T-helper 2 cell (primary cell): ENCODE measurements around the gene DOCK1.
"Not testable (repeated sequence)": the region's sequence is repeated elsewhere in the genome, so short reads cannot be mapped to it uniquely, and the experiment has no call there.

Experiments
- DNase-seq, 5 experiments: peaks; one replicate each; pipeline versions ENCODE4 v3.0.0 to v3.0.0-alpha.2; 2012 to 2022
- total RNA-seq, 2 donors: gene quantifications; one replicate each; lab custom pipeline; 2026; lab: John Stamatoyannopoulos, UW

The DOCK1 gene
- total RNA-seq, result 0 to 2.6 reads per million in 2 donors

GRCh38 chr10:126904818-126905701 is at the start of gene DOCK1:
Gene DOCK1, plus strand, starts transcription at chr10:126905428. Its CDS starts 90 bp downstream, at chr10:126905518.
- peak in 1 of 5 experiments; percentile 19 for DNase-seq

- DNase-seq, result no peak
Observed at GRCh38 chr10:126857178-126857806, 47.9 kb upstream of the DOCK1 start.

- no peak for DNase-seq
Observed at GRCh38 chr10:126867567-126868365, 37.5 kb upstream of the DOCK1 start.

GRCh38 chr10:126868371-126868770 is 36.9 kb upstream of the DOCK1 start:
- no peak for DNase-seq

GRCh38 chr10:126872135-126872534 is 33.1 kb upstream of the DOCK1 start:
- no peak for DNase-seq

GRCh38 chr10:126872768-126873167 is 32.5 kb upstream of the DOCK1 start:
- no peak for DNase-seq

- no peak for DNase-seq
Observed at GRCh38 chr10:126876456-126876855, 28.8 kb upstream of the DOCK1 start.

GRCh38 chr10:126877390-126877789 is 27.8 kb upstream of the DOCK1 start:
- DNase-seq, result no peak

- DNase-seq, result no peak
Observed at GRCh38 chr10:126878594-126878993, 26.6 kb upstream of the DOCK1 start.

GRCh38 chr10:126880926-126881325 is 24.3 kb upstream of the DOCK1 start:
- no peak for DNase-seq

- DNase-seq, result not testable (repeated sequence)
Observed at GRCh38 chr10:126882055-126882454, 23.2 kb upstream of the DOCK1 start.

GRCh38 chr10:126888436-126888835 is 16.8 kb upstream of the DOCK1 start:
- not testable (repeated sequence) for DNase-seq

GRCh38 chr10:126889421-126889820 is 15.8 kb upstream of the DOCK1 start:
- no peak for DNase-seq

GRCh38 chr10:126890797-126891196 is 14.4 kb upstream of the DOCK1 start:
- DNase-seq, result not testable (repeated sequence)

GRCh38 chr10:126892226-126893175 is 12.7 kb upstream of the DOCK1 start:
- DNase-seq, result no peak

- no peak for DNase-seq
Observed at GRCh38 chr10:126893206-126893605, 12.0 kb upstream of the DOCK1 start.

GRCh38 chr10:126893841-126894240 is 11.4 kb upstream of the DOCK1 start:
- no peak for DNase-seq

- no peak for DNase-seq
Observed at GRCh38 chr10:126895214-126895781, 9.9 kb upstream of the DOCK1 start.

- no peak for DNase-seq
Observed at GRCh38 chr10:126898460-126898859, 6.8 kb upstream of the DOCK1 start.

GRCh38 chr10:126899529-126899928 is 5.7 kb upstream of the DOCK1 start:
- not testable (repeated sequence) for DNase-seq

GRCh38 chr10:126902157-126902556 is 3.1 kb upstream of the DOCK1 start:
- no peak for DNase-seq
